HEK293T (cell line): ENCODE measurements around the gene KRCC1.

ENCODE experiments used
- BHLHE40 ChIP-seq: fragments of 450-650 bp; IDR thresholded peaks from 2 replicates; pipeline ENCODE4 v1.6.1; 2016; ENCODE audit warnings: mild to moderate bottlenecking, moderate library complexity, borderline replicate concordance
- CTBP1 ChIP-seq: fragments of 450-650 bp; IDR thresholded peaks from 2 replicates; pipeline ENCODE4 v1.6.1; 2016; ENCODE audit warnings: borderline replicate concordance
- FOXA1 ChIP-seq: fragments of 450-650 bp; IDR thresholded peaks from 2 replicates; pipeline ENCODE4 v1.6.1; 2016; ENCODE audit warnings: mild to moderate bottlenecking
- FOXK2 ChIP-seq: fragments of 450-650 bp; IDR thresholded peaks from 2 replicates; pipeline ENCODE4 v1.6.1; 2016; ENCODE audit warnings: mild to moderate bottlenecking
- FOXM1 ChIP-seq: fragments of 450-650 bp; IDR thresholded peaks from 2 replicates; pipeline ENCODE4 v1.6.1; 2017; ENCODE audit warnings: mild to moderate bottlenecking, borderline replicate concordance
- L3MBTL2 ChIP-seq: fragments of 450-650 bp; conservative IDR thresholded peaks from 2 replicates; pipeline ENCODE4 v1.6.1; 2016; ENCODE audit warnings: mild to moderate bottlenecking
- LEF1 ChIP-seq: fragments of 450-650 bp; IDR thresholded peaks from 2 replicates; pipeline ENCODE4 v1.6.1; 2017; ENCODE audit warnings: mild to moderate bottlenecking, borderline replicate concordance
- NFRKB ChIP-seq: fragments of 450-650 bp; IDR thresholded peaks from 2 replicates; pipeline ENCODE4 v1.6.1; 2016; ENCODE audit warnings: mild to moderate bottlenecking, moderate library complexity
- PKNOX1 ChIP-seq: fragments of 450-650 bp; IDR thresholded peaks from 2 replicates; pipeline ENCODE4 v1.6.1; 2016
- SP1 ChIP-seq: fragments of 450-650 bp; IDR thresholded peaks from 2 replicates; pipeline ENCODE4 v1.6.1; 2017
- SUZ12 ChIP-seq: fragments of 450-650 bp; IDR thresholded peaks from 2 replicates; pipeline ENCODE4 v1.6.1; 2016; ENCODE audit warnings: mild to moderate bottlenecking
- TARDBP ChIP-seq: fragments of 450-650 bp; IDR thresholded peaks from 2 replicates; pipeline ENCODE4 v1.6.1; 2016

GRCh38 chr2:88061295-88061694 is 5.7 kb upstream of the KRCC1 start:
- no peak for TF ChIP-seq NFRKB
- TF ChIP-seq PKNOX1, result no peak
- no peak for TF ChIP-seq SUZ12
- TF ChIP-seq SP1, result no peak
- TF ChIP-seq BHLHE40, result no peak
- TF ChIP-seq FOXA1, result no peak
- no peak for TF ChIP-seq CTBP1
- TF ChIP-seq FOXK2, result no peak
- TF ChIP-seq LEF1, result no peak
- no peak for TF ChIP-seq FOXM1
- no peak for TF ChIP-seq L3MBTL2
- TF ChIP-seq TARDBP, result no peak
